Adrenal gland (tissue), 12 donors: ENCODE data around the gene KIAA0586. TPM values are rescaled to one million over a fixed set of nuclear protein-coding genes. Genes with fewer than 3 reads are reported as not detected.

Source experiments
- DNase-seq, 7 donors: peaks; one replicate each; pipeline ENCODE4 v3.0.0-alpha.2; 2019 to 2020
- H3K27ac ChIP-seq, 5 donors: fragments of 200-600 bp; sonication (generic) in 4 of 5; 1 replicate in 3 of 5; 2 replicates in 2 of 5; pipeline versions ENCODE4 v1.5.1 to v1.8.0; 2016 to 2020; ENCODE audit warnings: mild to moderate bottlenecking in 1 of 5
- H3K27me3 ChIP-seq: fragments of 200-600 bp; 2 replicates; pipeline ENCODE4 v1.8.0; 2021
- H3K36me3 ChIP-seq, 2 donors: fragments of 200-600 bp; replicated peaks in 1 of 2; 1 replicate in 1 of 2; 2 replicates in 1 of 2; pipeline versions ENCODE4 v1.5.1 to v1.8.0; 2018 to 2022
- H3K4me1 ChIP-seq, 2 donors: fragments of 200-600 bp; replicated peaks in 1 of 2; 1 replicate in 1 of 2; 2 replicates in 1 of 2; pipeline versions ENCODE4 v1.5.1 to v1.8.0; 2018 to 2021
- H3K4me3 ChIP-seq, 4 donors: fragments of 200-600 bp; sonication (generic) in 3 of 4; one replicate each; pipeline ENCODE4 v1.5.1; 2016 to 2018
- H3K9me3 ChIP-seq, 3 donors: fragments of 200-600 bp; sonication (generic) in 1 of 3; replicated peaks in 1 of 3; 1 replicate in 2 of 3; 2 replicates in 1 of 3; pipeline versions ENCODE4 v1.5.1 to v1.8.0; 2016 to 2021
- CTCF ChIP-seq, 6 experiments: fragments of 450-650 bp in 4 of 6; fragments of 200-600 bp in 2 of 6; sonication (generic) in 1 of 6; IDR thresholded peaks; 1 replicate in 5 of 6; 2 replicates in 1 of 6; pipeline versions ENCODE4 v1.5.1 to v1.8.0; 2016 to 2021; ENCODE audit warnings: antibody characterized with exemption in 6 of 6, mild to moderate bottlenecking in 2 of 6, moderate library complexity in 1 of 6
- POLR2A ChIP-seq, 2 donors: fragments of 450-650 bp; IDR thresholded peaks; one replicate each; pipeline ENCODE4 v1.6.1; 2017; ENCODE audit warnings: antibody characterized with exemption in 2 of 2, mild to moderate bottlenecking in 2 of 2, moderate library complexity in 1 of 2
- WGBS, 4 donors: extraction: QIAGEN DNeasy Blood & Tissue Kit in 2 of 4; methylation state at CpG; one replicate each; pipeline versions ENCODE4 v1.1.5 to v1.1.7; 2013 to 2017; 5-methylcytosine and 5-hydroxymethylcytosine counted together
- intact Hi-C, 2 donors: fragments of 100-400 bp; cut with DNase I; formaldehyde crosslinking; loops; one replicate each; pipeline versions ENCODE4 v1.14.1 to v1.15.0; 2022 to 2023
- polyA plus RNA-seq, 3 donors: library from polyadenylated mRNA; stranded (reverse); fragments of 200-250 nt in 2 of 3; fragments of 350-450 nt in 1 of 3; fragmentation: Illumina TruSeq in 1 of 3; extraction: RNeasy Lipid Tissue Mini Kit (QIAGEN cat#74804) in 1 of 3; gene quantifications; one replicate each; pipeline ENCODE4 v1.2.3, GENCODE V29; 2013 to 2014
- total RNA-seq, 9 donors: library from RNA; depleted of rRNA in 4 of 9; stranded (reverse); fragments of >200 nt in 4 of 9; fragments of 120-200 nt in 1 of 9; fragmentation: NEBNext Ultra II Directional in 1 of 9; extraction: Animal tissue kit (Norgen Biotek cat#: 25700) in 1 of 9; gene quantifications; one replicate each; pipeline versions ENCODE4 v1.1.0 to v1.2.4, GENCODE V29; 2013 to 2023
- donor health status: healthy with polysubstance abuse.
- donor health status: Bipolar disorder and iron deficiency.
- donor health status: DM: yes; HTN: yes; CAD: no.
- donor health status: DM: no; HTN: no; CAD: no.
- donor health status: DM: no; HTN: no; CAD: no.
- donor health status: DM: yes; HTN: yes; CAD: no.

Gene KIAA0586
- total and polyA plus RNA-seq, 12 donors: 9.1 to 28.7 (median 15.9) TPM

GRCh38 chr14:58395812-58396788 is 31.4 kb upstream of the KIAA0586 start, which contains the start of gene TOMM20L:
TSS of gene TOMM20L (plus strand) at chr14:58395930. CDS start at chr14:58395958, 28 bp downstream.
- H3K4me3 ChIP-seq: peak within 1 kb of the TSS in 1 of 4 donors; percentile 75
- TF ChIP-seq CTCF (IDR thresholded peaks at IDR 0.05): peak in 5 of 6 experiments; percentile 1 to 94 (median 85)
- TF ChIP-seq POLR2A (IDR thresholded peaks at IDR 0.05): peak; percentile 23 to 45
- no peaks in the 10 kb centered on the region for H3K9me3 ChIP-seq
- peak within 1 kb of the TSS in 4 of 5 donors; percentile 13 to 85 (median 81) for H3K27ac ChIP-seq
- intact Hi-C loops: no loop called here
- peak; percentile 56 to 77 (median 68) for DNase-seq
- no peaks in the 10 kb centered on the region for H3K27me3 ChIP-seq
- H3K36me3 ChIP-seq: no peaks in the 10 kb centered on the region
- peaks cover 0 to 6% of the 10 kb centered on the region in 2 donors for H3K4me1 ChIP-seq
- WGBS, 4 donors: 8 to 23% (median 12%) methylated on average over 27 to 86 of the region's 86 CpGs

- no peak overlapping the region for H3K4me3 ChIP-seq
These were observed 30.4 kb upstream of the KIAA0586 start for GRCh38 chr14:58397156-58397555.

GRCh38 chr14:58398495-58398894 is 29.0 kb upstream of the KIAA0586 start:
- TF ChIP-seq CTCF (IDR thresholded peaks at IDR 0.05) (no peak), POLR2A (IDR thresholded peaks at IDR 0.05) (no peak)
- Histone ChIP-seq H3K4me3 (no peak overlapping the region), H3K27me3 (no peaks in the 10 kb centered on the region), H3K27ac (no peak overlapping the region), H3K36me3 (no peaks in the 10 kb centered on the region), H3K4me1 (peaks cover 0 to 6% of the 10 kb centered on the region in 2 donors), H3K9me3 (no peaks in the 10 kb centered on the region)
- intact Hi-C loops: no loop called here
- DNase-seq: no peak

More at GRCh38 chr14:58397156-58397555, 30.4 kb upstream of the KIAA0586 start:
- H3K27me3 ChIP-seq: no peaks in the 10 kb centered on the region
- no peaks in the 10 kb centered on the region for H3K36me3 ChIP-seq
- peaks cover 0 to 6% of the 10 kb centered on the region in 2 donors for H3K4me1 ChIP-seq
- TF ChIP-seq POLR2A (IDR thresholded peaks at IDR 0.05): no peak
- no peak for TF ChIP-seq CTCF (IDR thresholded peaks at IDR 0.05)
- no peak for DNase-seq
- intact Hi-C loops: no loop called here
- no peak overlapping the region for H3K27ac ChIP-seq
- 95 to 98% (median 97%) methylated on average over 6 of the region's 6 CpGs for WGBS, 4 donors
- no peaks in the 10 kb centered on the region for H3K9me3 ChIP-seq

- 79 to 87% (median 85%) methylated on average over 3 of the region's 3 CpGs for WGBS, 4 donors
- DNase-seq: no peak
- Histone ChIP-seq H3K27ac (no peak overlapping the region), H3K27me3 (no peaks in the 10 kb centered on the region), H3K9me3 (no peaks in the 10 kb centered on the region), H3K4me3 (no peak overlapping the region), H3K4me1 (peaks cover 0 to 6% of the 10 kb centered on the region in 2 donors), H3K36me3 (no peaks in the 10 kb centered on the region)
- TF ChIP-seq POLR2A (IDR thresholded peaks at IDR 0.05): no peak
- TF ChIP-seq CTCF (IDR thresholded peaks at IDR 0.05): no peak
- intact Hi-C loops: no loop called here
These were observed 28.6 kb upstream of the KIAA0586 start for GRCh38 chr14:58398895-58399294.
